Hepatocyte (in vitro differentiated cells): Measurements from ENCODE around the gene ITPK1. TPM values are rescaled to one million over a fixed set of nuclear protein-coding genes. Genes with fewer than 3 reads are reported as not detected.

Source experiments
- DNase-seq: peaks from one replicate; pipeline ENCODE4 v3.0.0-alpha.2; 2016; ENCODE audit warnings: low spot score
- H2AFZ ChIP-seq: fragments of 200-600 bp; sonication (generic); 2 replicates; pipeline ENCODE4 v1.6.0; 2016; ENCODE audit warnings: antibody characterized with exemption, mild to moderate bottlenecking
- H3K27ac ChIP-seq: fragments of 200-600 bp; sonication (generic); 2 replicates; pipeline ENCODE4 v1.5.1; 2016; ENCODE audit warnings: mild to moderate bottlenecking
- H3K27me3 ChIP-seq: fragments of 200-600 bp; sonication (generic); 2 replicates; pipeline ENCODE4 v1.6.1; 2016
- H3K36me3 ChIP-seq: fragments of 200-600 bp; sonication (generic); replicated peaks from 2 replicates; pipeline ENCODE4 v1.5.1; 2016; ENCODE audit warnings: low read depth; ENCODE audit not compliant: insufficient read depth
- H3K4me1 ChIP-seq: fragments of 200-600 bp; sonication (generic); 2 replicates; pipeline ENCODE4 v1.5.1; 2016; ENCODE audit warnings: mild to moderate bottlenecking, moderate library complexity; ENCODE audit not compliant: insufficient read depth
- H3K4me2 ChIP-seq: fragments of 200-600 bp; sonication (generic); 2 replicates; pipeline ENCODE4 v1.6.0; 2016
- H3K4me3 ChIP-seq: fragments of 200-600 bp; sonication (generic); 2 replicates; pipeline ENCODE4 v1.5.1; 2016; ENCODE audit warnings: mild to moderate bottlenecking
- H3K79me2 ChIP-seq: fragments of 200-600 bp; sonication (generic); 2 replicates; pipeline ENCODE4 v1.6.0; 2017; ENCODE audit warnings: mild to moderate bottlenecking
- H3K9me2 ChIP-seq: fragments of 200-600 bp; sonication (generic); replicated peaks from 2 replicates; pipeline ENCODE4 v1.6.0; 2017; ENCODE audit warnings: mild to moderate bottlenecking; ENCODE audit not compliant: insufficient read depth
- H3K9me3 ChIP-seq: fragments of 200-600 bp; sonication (generic); 2 replicates; pipeline ENCODE4 v1.5.1; 2016; ENCODE audit warnings: low read depth, mild to moderate bottlenecking
- H4K20me1 ChIP-seq: fragments of 200-600 bp; sonication (generic); 2 replicates; pipeline ENCODE4 v1.6.0; 2016; ENCODE audit warnings: mild to moderate bottlenecking; ENCODE audit not compliant: insufficient read depth, poor library complexity, severe bottlenecking
- CTCF ChIP-seq: fragments of 200-600 bp; sonication (generic); IDR thresholded peaks from 2 replicates; pipeline ENCODE4 v1.5.1; 2016; ENCODE audit warnings: antibody characterized with exemption, mild to moderate bottlenecking; ENCODE audit not compliant: poor library complexity
- EZH2 ChIP-seq: fragments of 200-600 bp; sonication (generic); IDR thresholded peaks from 2 replicates; pipeline ENCODE4 v1.6.1; 2016; ENCODE audit warnings: antibody characterized with exemption, mild to moderate bottlenecking, borderline replicate concordance
- EZH2phosphoT487 ChIP-seq: fragments of 200-600 bp; sonication (generic); IDR thresholded peaks from one replicate; pipeline ENCODE4 v1.6.1; 2018; ENCODE audit warnings: antibody characterized with exemption, mild to moderate bottlenecking, low read depth, moderate library complexity; ENCODE audit not compliant: unreplicated experiment, severe bottlenecking
- WGBS: methylation state at CpG from one replicate; pipeline ENCODE4 v1.1.6; 2016; ENCODE audit warnings: low lambda C conversion rate; ENCODE audit errors: missing lambda C conversion rate; 5-methylcytosine and 5-hydroxymethylcytosine counted together
- polyA plus RNA-seq: library from polyadenylated mRNA; unstranded; fragments of >200 nt; fragmentation: Nextera tagmentation; extraction: Ambion mirVana; gene quantifications from 2 replicates; pipeline ENCODE4 v1.2.1, GENCODE V29; 2016
- total RNA-seq: library from RNA; depleted of rRNA; stranded (reverse); fragments of >200 nt; gene quantifications from 2 replicates; pipeline ENCODE4 v1.2.3, GENCODE V29; 2014

The ITPK1 gene
- total and polyA plus RNA-seq, 2 experiments from 2014 or later = 49.8 to 66.7 TPM

DNA sequence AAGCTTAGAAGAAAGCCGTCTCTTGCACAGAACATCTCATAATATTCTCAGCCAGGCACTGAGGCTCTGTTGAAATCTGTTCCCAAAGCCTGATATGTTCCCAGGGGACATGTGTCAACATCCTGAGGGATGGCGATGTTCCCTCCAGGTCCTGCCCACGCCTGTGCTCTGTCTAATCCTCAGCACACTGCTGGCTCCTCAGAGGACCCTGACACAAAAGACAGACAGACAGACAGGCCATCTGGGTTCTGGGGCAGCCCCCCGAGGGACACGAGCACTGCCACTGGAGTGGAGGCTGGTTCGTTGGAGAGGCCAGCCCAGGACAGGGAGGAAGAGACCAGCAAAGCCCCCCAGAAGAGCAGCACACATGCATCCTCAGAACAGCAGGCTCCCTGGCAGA, 165.0 kb downstream of the ITPK1 start:
- H2AFZ ChIP-seq = no peak overlapping the region
- H3K27ac ChIP-seq = no peak overlapping the region
- no peaks in the 10 kb centered on the region for H4K20me1 ChIP-seq
- H3K27me3 ChIP-seq = no peaks in the 10 kb centered on the region
- H3K4me2 ChIP-seq = no peak overlapping the region
- TF ChIP-seq CTCF (no peak), EZH2phosphoT487 (no peak)
- H3K4me1 ChIP-seq = no peaks in the 10 kb centered on the region
- no peaks in the 10 kb centered on the region for H3K36me3 ChIP-seq
- no peak for DNase-seq
- no peak overlapping the region for H3K4me3 ChIP-seq
- no peaks in the 10 kb centered on the region for H3K79me2 ChIP-seq
- H3K9me2 ChIP-seq = no peaks in the 10 kb centered on the region
- no peaks in the 10 kb centered on the region for H3K9me3 ChIP-seq
- WGBS = 88% methylated on average over 6 of the region's 6 CpGs

GRCh38 chr14:92950193-92950540, 165.6 kb downstream of the ITPK1 start:
- H4K20me1 ChIP-seq = no peaks in the 10 kb centered on the region
- H3K4me3 ChIP-seq = no peak overlapping the region
- TF ChIP-seq EZH2phosphoT487 = no peak
- TF ChIP-seq CTCF = no peak
- TF ChIP-seq EZH2 = no peak

DNA sequence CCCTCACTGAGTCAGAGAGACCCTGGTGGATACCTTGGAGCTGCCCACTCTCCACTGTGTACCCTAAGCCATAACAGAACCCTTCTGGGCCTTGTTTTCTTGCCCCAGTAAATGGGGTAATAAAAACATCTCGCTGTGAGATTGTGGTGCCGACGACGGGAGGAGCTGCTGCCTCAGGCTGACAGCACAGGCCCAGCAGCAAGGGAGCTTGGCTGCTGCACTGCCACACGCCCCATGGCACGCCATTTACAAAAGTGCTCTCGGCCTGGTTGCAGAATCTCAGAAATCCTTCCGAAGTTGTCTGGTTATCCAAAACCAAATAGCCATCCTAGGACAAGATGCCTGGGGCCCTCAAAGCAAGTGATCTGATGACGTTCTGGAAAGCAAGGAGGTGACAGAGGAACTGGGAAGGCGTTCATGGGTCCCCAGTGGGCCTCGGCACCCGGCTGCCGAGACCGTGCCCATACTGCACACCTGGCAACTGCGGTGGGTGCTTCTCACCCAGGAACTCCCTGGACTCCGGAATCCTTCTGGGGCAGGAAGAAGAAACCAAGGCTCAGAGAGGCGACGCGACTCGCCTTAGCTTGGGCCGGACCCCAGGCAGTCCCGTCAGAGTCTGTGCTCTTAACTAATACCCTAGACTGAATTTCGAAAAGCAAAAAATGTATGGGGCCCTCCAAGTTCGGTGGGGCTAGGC, 166.1 kb downstream of the ITPK1 start:
- no peaks in the 10 kb centered on the region for H4K20me1 ChIP-seq
- no peak for DNase-seq
- no peak overlapping the region for H2AFZ ChIP-seq
- H3K79me2 ChIP-seq = no peaks in the 10 kb centered on the region
- H3K4me1 ChIP-seq = no peaks in the 10 kb centered on the region
- no peaks in the 10 kb centered on the region for H3K9me2 ChIP-seq
- no peak overlapping the region for H3K27ac ChIP-seq
- H3K9me3 ChIP-seq = no peaks in the 10 kb centered on the region
- H3K4me3 ChIP-seq = no peak overlapping the region
- 96% methylated on average over 24 of the region's 24 CpGs for WGBS
- H3K4me2 ChIP-seq = no peak overlapping the region
- no peaks in the 10 kb centered on the region for H3K27me3 ChIP-seq
- TF ChIP-seq EZH2phosphoT487 (no peak), CTCF (no peak)
- no peaks in the 10 kb centered on the region for H3K36me3 ChIP-seq

More at GRCh38 chr14:92950193-92950540, 165.6 kb downstream of the ITPK1 start:
- H3K36me3 ChIP-seq = no peaks in the 10 kb centered on the region
- 95% methylated on average over 7 of the region's 7 CpGs for WGBS
- no peak overlapping the region for H3K27ac ChIP-seq
- H3K27me3 ChIP-seq = no peaks in the 10 kb centered on the region
- no peaks in the 10 kb centered on the region for H3K4me1 ChIP-seq
- no peaks in the 10 kb centered on the region for H3K9me2 ChIP-seq
- no peak overlapping the region for H2AFZ ChIP-seq
- no peak overlapping the region for H3K4me2 ChIP-seq
- H3K79me2 ChIP-seq = no peaks in the 10 kb centered on the region
- H3K9me3 ChIP-seq = no peaks in the 10 kb centered on the region
- DNase-seq = no peak

DNA sequence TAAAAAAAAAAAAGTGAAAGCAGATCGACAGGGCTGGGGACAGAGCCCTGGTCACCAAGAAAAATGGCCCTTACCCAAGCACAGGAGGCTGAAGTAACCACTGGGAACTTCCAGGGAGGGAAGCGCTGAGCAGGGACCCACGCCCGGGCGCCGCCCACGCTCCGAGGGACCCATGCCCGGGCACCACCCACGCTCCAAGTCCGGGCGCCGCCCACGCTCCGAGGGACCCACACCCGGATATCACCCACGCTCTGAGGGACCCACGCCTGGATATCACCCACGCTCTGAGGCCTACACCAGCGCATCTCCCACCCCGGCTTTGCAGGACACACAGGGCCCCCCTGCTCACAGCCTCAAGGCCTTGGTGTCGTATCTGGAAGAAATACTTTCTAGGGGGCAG, 167.1 kb downstream of the ITPK1 start:
- Histone ChIP-seq H2AFZ (no peak overlapping the region), H3K79me2 (no peaks in the 10 kb centered on the region), H3K9me3 (no peaks in the 10 kb centered on the region), H3K27me3 (no peaks in the 10 kb centered on the region), H3K4me2 (no peak overlapping the region), H3K27ac (no peak overlapping the region), H3K4me1 (no peaks in the 10 kb centered on the region), H4K20me1 (no peaks in the 10 kb centered on the region), H3K4me3 (no peak overlapping the region), H3K9me2 (no peaks in the 10 kb centered on the region), H3K36me3 (no peaks in the 10 kb centered on the region)
- no peak for TF ChIP-seq EZH2phosphoT487
- no peak for TF ChIP-seq CTCF
- 95% methylated on average over 20 of the region's 22 CpGs for WGBS
- DNase-seq = no peak
